DMS153 treated with DMSO at 0.1 percent for 48 hours (cell line): ENCODE measurements around the gene TEX44.

Experiments used
- DNase-seq: peaks from one replicate; lab custom pipeline; 2025; ENCODE audit not compliant: unreplicated experiment; lab: John Stamatoyannopoulos, UW

TEX44 gene

DNA sequence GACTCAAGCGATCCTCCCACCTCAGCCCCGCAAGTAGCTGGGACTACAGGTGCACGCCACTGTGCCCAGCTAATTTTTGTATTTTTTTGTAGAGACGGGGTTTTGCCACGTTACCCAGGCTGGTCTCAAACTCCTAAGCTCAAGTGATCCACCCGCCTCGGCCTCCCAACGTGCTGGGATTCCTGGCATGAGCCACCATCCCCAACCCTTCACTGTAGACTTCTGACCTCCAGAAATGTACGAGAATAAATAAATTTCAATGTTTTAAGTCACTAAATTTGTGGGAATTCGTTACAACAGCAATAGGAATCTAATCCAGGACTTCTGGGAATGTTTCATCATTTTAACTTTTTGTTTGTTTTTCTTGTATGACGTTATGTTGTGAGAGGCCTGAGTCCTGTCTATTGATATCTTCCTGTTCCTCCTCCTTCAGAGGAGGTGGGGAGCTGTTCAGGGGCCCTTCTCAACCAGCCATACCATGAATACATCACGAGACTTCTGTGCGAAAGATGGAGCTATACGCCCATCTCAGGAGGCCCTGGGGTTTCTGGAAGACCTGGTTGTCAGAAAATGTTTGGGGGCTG, 40.0 kb downstream of the TEX44 start:
- DNase-seq, result no peak

DNA sequence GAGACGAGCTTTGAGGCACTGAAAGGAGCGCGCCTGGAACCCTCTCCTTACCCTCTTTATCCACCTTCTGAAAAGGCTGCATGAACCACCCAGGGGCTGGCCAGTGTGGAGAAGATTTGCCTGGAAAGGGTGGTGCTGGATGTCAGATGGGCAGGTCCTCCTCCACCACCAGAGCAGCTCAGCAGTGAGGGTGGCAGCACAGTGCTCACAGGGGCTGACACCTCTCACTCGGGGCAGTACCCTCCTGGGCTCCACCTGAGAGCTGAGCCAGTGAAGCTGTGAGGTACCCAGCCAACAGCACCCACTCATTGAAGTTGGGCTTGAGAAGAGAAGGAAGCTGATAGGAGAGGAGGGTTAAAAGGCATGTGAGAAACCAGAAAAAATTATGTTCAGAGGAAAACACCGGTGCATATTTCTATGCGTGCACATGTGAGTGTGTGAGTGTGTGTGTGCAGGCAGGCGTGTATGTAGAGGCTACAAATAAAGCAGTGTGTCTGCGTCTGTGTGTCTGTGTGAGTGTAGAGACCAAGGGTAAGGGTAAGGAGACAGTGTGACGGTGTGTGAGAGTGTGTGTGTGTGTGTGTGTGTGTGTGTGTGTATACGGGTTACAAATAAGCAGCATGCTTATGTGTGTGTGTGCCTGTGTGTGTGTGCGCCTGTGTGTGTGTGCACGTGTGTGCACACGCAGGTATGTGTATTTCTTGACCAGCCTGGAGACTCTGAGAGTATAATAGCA, 40.7 kb downstream of the TEX44 start:
- DNase-seq, result no peak

DNA sequence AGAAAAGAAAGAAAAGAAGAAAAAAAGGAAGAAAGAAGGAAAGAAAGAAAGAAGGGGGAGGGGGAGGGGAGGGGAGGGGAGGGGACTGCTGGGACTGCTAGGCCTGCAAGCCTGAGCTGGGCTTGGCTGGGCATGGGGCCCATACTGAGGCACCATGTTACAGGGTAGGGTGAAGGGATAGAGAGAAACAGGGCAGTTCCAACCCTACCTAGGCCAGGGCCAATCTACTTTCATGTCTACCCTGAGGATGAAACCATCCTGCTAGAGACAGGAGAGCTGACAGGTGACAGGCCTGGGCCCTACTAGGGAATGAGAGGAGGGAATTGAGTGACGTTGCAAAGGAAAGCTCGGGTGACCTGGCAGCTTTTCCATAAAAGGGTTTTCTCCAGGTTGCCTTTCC, 41.7 kb downstream of the TEX44 start:
- no peak for DNase-seq

- no peak for DNase-seq
These were observed 42.5 kb downstream of the TEX44 start for GRCh38 chr2:231634951-231635875.

DNA sequence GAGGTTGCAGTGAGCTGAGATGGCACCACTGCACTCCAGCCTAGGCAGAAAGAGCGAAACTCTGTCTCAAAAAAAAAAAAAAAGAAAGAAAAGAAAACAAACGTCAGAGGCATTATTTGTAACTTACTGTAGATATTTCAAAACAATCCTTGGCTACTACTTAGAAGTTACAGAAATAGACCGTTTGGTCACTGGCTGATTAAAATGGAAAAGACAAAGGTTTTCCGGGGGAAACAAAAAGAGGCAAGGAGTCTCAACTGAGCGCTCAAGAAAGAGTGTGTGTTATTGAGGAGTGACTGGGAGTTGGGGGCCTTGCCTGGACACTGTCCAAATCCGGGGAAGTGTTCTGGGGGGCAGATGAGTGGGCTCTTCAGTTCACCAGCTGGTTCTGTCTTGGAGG, 47.6 kb downstream of the TEX44 start:
- no peak for DNase-seq

GRCh38 chr2:231640641-231641111, 48.0 kb downstream of the TEX44 start:
- peak; percentile 47 for DNase-seq

DNA sequence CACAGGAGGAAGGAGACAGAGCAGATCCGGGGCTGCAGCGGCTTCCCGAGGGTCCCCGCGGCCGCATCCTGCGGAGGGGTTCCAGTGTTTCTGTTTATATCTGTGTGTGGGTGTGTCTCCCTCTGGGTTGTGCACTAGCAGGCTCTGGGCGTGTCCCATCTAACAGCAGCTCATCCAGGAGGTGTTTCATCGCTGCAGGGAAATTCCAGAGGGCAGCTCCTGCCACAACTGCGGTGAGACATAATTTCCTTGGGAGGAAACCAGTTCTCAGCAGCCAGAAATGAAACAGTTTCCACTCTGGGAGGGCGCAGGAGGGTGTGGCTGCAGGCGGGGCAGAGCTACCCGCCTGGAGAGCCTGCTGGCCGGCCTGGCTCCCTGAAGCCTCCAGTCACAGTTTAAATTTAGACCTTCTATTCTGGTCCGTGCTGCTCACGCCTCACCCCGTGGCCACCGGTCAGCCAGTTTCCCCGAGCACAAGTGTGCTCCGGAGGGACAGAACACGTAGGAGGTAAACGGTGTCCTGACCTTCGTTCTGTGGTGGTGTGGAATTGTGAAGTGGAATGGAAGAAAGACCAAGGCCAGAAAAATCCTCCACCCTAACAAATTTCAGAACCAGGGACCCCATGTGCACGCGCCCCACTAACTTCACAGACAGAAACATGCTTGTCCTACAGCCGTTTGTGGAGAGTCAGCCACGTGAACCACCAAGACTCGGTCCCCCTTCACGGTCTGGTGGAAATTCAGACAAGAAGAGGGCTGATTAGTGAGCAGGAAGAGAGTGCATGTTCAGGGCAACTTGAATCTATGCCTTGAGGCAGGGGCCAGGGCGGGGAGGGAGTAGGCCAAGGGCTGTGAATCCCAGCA, 50.2 kb downstream of the TEX44 start:
- peak; percentile 23 for DNase-seq

DNA sequence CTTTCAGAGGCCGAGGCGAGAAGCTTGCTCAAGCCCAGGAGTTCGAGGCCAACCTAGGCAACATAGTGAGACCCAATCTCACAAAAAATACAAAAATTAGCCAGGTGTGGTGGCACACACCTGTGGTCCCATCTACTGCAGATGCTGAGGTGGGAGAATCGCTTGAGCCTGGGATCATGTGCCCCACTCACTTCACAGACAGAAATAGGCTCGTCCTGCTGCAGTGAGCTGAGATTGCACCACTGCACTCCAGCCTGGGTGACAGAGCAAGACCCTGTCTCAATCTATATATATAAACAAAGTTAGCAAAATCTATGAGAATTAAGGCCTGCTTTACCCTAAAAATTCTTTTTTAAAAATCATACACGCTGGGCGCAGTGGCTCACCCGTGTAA, 50.8 kb downstream of the TEX44 start:
- no peak for DNase-seq
